ENCODE data around the gene ARL16. TPM values are rescaled to one million over a fixed set of nuclear protein-coding genes. Genes with fewer than 3 reads are reported as not detected.
A peak's percentile ranks its signal among the peaks of the same experiment; 100 is the strongest.

ARL16 gene
- total RNA-seq, 1 experiment from 2014 or later = 46.7 TPM

- no peak; the same call in 1 of the 2 replicates for TF ChIP-seq MYBL2 (CRISPR knock-in tag; IDR thresholded peaks at IDR 0.05)
- TF ChIP-seq E2F1 (CRISPR knock-in tag; IDR thresholded peaks at IDR 0.05) = no peak
- TF ChIP-seq ESRRA (CRISPR knock-in tag; IDR thresholded peaks at IDR 0.05; ENCODE audit: borderline replicate concordance) = no peak
- TF ChIP-seq HMGXB4 (CRISPR knock-in tag; IDR thresholded peaks at IDR 0.05) = no peak
- peak; percentile 72 for TF ChIP-seq E2F4 (CRISPR knock-in tag; IDR thresholded peaks at IDR 0.05; ENCODE audit: borderline replicate concordance, low read depth)
- TF ChIP-seq NR1H2 (CRISPR knock-in tag; IDR thresholded peaks at IDR 0.05) = no peak
- TF ChIP-seq ZNF232 (CRISPR knock-in tag; IDR thresholded peaks at IDR 0.05) = no peak
- no peak for TF ChIP-seq TP53 (CRISPR knock-in tag; IDR thresholded peaks at IDR 0.05)
- no peak for TF ChIP-seq AR (CRISPR knock-in tag; IDR thresholded peaks at IDR 0.05)
- no peak for TF ChIP-seq ZNF512 (CRISPR knock-in tag; IDR thresholded peaks at IDR 0.05; ENCODE audit: borderline replicate concordance)
- TF ChIP-seq NFE2L1 (CRISPR knock-in tag; IDR thresholded peaks at IDR 0.05) = no peak
- TF ChIP-seq GABPB1 (CRISPR knock-in tag; IDR thresholded peaks at IDR 0.05) = peak; percentile 94
- TF ChIP-seq FOXP1 (CRISPR knock-in tag; IDR thresholded peaks at IDR 0.05; ENCODE audit: borderline replicate concordance) = peak; percentile 65
- TF ChIP-seq SOX15 (CRISPR knock-in tag; IDR thresholded peaks at IDR 0.05) = no peak
- TF ChIP-seq E2F5 (CRISPR knock-in tag; IDR thresholded peaks at IDR 0.05) = no peak
- peak; percentile 15; the same call in 1 of the 2 replicates for TF ChIP-seq EMX1 (CRISPR knock-in tag; IDR thresholded peaks at IDR 0.05)
- TF ChIP-seq NFATC4 (CRISPR knock-in tag; IDR thresholded peaks at IDR 0.05) = peak; percentile 69; the same call in 1 of the 2 replicates
- TF ChIP-seq MLX (CRISPR knock-in tag; IDR thresholded peaks at IDR 0.05) = no peak
- TF ChIP-seq IRF1 (CRISPR knock-in tag; IDR thresholded peaks at IDR 0.05) = no peak
- no peak for TF ChIP-seq RORB (CRISPR knock-in tag; IDR thresholded peaks at IDR 0.05)
- no peak for TF ChIP-seq CTCF (IDR thresholded peaks at IDR 0.05)
- no peak for TF ChIP-seq OVOL2 (CRISPR knock-in tag; IDR thresholded peaks at IDR 0.05; ENCODE audit: borderline replicate concordance)
- no peak for TF ChIP-seq IRF2 (CRISPR knock-in tag; IDR thresholded peaks at IDR 0.05; ENCODE audit: borderline replicate concordance, low read depth)
- TF ChIP-seq ATF6 (CRISPR knock-in tag; IDR thresholded peaks at IDR 0.05) = no peak
Measured at GRCh38 chr17:81711814-81712467, 28.3 kb upstream of the ARL16 start, which contains the start of gene SLC25A10 (continued).
